GM12875 (cell line): ENCODE data around the gene GNG12.

Source experiments
- H3K4me3 ChIP-seq: one replicate; pipeline ENCODE4 v1.5.1; 2011; ENCODE audit warnings: low read depth, low read length, control low read depth
- TF ChIP-seq, protein P1 (sequence below): IDR thresholded peaks from 2 replicates; pipeline ENCODE4 v1.5.1; 2011; ENCODE audit warnings: low read depth, mild to moderate bottlenecking, control low read depth, inconsistent platforms, low read length, moderate library complexity, borderline replicate concordance; ENCODE audit not compliant: insufficient read depth

The GNG12 gene

DNA sequence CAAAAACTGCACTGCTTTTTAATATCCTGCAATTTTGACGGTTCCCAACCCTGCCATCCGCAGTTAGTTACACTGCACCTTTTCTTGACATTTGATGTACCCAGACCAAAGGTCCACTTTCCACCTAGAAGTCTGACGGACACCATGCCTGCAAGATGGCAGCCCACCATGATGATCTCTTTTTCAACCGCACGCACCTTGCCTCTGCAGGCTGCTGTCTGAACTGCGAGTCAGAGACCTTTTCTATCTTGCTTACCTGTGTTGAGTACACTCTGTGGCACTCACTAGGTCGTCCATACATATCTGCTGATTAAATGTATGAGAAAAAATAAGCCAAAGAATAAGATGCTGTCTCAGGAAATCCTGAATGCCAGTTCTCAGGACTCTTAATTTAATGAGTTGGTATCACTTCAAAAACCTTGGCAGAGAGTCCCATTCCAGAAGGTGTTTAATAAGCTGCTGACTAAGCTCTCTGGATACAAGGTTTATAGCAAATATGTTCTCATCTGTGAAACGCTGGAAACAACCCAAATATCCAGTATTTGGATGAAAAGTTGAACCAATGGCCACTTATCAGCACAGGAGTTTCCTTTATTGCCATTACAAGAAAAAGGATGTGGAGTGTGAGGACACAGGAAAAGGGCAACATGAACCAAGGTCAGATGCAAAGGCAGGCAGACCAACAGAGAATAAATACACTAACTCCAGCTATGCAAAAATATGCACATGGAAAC lies 37.9 kb downstream of the GNG12 start:
- H3K4me3 ChIP-seq = no peak overlapping the region
- TF ChIP-seq, protein P1, sequence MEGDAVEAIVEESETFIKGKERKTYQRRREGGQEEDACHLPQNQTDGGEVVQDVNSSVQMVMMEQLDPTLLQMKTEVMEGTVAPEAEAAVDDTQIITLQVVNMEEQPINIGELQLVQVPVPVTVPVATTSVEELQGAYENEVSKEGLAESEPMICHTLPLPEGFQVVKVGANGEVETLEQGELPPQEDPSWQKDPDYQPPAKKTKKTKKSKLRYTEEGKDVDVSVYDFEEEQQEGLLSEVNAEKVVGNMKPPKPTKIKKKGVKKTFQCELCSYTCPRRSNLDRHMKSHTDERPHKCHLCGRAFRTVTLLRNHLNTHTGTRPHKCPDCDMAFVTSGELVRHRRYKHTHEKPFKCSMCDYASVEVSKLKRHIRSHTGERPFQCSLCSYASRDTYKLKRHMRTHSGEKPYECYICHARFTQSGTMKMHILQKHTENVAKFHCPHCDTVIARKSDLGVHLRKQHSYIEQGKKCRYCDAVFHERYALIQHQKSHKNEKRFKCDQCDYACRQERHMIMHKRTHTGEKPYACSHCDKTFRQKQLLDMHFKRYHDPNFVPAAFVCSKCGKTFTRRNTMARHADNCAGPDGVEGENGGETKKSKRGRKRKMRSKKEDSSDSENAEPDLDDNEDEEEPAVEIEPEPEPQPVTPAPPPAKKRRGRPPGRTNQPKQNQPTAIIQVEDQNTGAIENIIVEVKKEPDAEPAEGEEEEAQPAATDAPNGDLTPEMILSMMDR = no peak

DNA sequence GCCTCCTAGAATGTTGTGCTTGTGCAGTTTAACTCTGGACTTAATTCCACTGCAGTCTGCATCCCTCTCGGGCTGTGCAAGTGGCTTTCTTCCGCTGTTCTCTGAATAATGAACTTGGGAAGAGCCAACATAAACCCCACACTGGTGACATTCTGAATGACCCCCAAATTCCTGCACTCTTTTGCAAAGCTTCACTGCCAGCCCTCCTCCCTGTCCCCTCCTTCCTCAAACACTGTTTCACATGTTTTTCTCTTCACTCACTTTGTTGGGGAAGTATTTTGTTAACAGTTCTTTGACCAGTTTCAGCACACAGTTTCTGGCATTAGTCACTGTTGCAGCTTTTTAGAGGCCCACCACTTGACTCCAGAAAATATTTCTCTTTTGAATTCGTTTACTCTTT lies 39.7 kb downstream of the GNG12 start:
- H3K4me3 ChIP-seq = no peak overlapping the region
- TF ChIP-seq, protein P1 = no peak

DNA sequence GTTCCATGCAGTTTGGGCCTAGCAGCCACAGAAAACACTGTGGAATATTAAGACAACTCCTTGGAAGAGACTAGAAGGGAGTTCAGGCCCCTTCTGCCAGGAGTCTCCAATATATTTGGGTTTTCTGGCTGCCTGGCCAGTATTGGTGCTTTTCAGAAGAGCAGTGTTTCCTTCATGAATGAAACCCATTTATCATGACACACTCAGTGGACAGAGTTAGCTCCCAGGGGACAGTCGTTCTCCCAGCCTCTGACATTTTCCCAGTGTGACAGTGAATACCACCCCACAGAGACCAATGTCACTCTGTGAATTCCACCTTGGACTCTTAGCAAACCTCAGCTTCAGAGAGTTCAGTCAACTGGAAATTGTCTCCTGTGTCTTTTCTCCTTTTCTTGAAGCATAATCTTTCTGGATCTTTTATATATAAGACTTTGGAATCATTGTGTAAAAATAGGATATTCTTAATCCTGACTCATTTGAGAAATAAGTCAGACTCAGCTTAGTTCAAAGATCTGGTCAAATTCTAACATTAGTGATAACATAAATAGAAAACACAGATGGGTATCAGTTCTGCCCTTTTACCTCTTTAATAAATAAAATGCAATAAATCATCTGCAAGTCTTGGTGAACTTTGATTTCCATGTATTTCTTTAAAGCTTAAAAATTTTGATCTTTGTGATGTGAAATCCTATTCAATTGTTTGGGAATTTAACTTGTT lies 40.4 kb downstream of the GNG12 start:
- TF ChIP-seq, protein P1 = no peak
- no peak overlapping the region for H3K4me3 ChIP-seq

DNA sequence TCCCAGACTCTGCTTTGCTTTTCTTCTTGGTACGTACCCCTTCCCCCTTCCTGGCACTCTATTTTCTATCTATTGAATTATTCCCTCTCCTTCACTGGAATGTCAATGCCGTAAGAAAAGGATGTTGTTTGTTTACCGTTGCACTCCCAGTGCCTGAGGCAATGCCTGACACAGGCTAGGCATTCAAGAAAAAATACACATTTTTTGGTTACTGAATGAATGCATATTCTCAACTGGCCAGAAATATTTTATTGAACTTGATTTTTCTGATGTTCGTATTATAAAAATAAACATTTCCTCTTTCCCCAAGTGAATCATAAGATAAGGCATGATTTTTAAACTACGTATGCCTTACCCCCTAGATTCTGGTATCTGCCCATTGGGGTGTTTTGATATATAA lies 41.2 kb downstream of the GNG12 start:
- H3K4me3 ChIP-seq = no peak overlapping the region
- TF ChIP-seq, protein P1 = no peak

DNA sequence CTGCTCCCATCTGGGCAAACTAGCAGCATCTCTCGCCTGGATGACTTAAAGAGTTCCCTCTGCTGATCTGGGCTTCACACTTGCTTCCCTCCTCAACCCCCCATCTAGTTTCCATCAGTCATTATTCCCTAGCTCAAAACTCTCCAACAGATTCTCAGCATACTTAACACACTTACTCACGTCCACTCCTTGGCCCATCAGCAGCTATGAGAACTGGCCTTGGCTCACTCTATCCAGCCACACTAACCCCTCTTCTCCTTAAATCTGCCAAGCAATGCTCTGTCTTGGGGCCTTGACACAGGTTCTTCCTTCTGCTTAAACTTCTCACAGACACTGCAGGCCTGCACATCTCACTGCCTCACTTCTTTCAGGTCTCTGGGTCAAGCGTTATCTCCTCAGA lies 41.6 kb downstream of the GNG12 start:
- TF ChIP-seq, protein P1 = no peak
- no peak overlapping the region for H3K4me3 ChIP-seq

DNA sequence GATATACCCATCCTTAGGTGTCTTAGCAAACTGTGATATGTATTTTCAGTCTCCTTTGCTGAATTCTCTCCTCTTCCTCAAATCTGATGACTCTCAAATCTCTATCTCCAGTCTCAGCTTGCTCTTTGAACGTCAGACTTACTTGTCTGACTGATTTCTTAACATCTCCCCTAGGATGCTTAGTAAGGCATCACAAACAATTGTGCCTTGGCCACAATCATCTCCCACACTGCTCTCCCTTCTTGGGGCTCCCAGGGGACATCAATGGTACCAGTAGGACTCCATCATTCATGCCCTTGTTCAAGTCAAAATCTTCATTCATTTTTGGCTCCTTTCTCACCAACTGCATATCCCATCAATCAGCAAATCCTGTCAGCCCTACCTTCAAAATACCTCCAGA lies 42.0 kb downstream of the GNG12 start:
- TF ChIP-seq, protein P1 = no peak
- no peak overlapping the region for H3K4me3 ChIP-seq

DNA sequence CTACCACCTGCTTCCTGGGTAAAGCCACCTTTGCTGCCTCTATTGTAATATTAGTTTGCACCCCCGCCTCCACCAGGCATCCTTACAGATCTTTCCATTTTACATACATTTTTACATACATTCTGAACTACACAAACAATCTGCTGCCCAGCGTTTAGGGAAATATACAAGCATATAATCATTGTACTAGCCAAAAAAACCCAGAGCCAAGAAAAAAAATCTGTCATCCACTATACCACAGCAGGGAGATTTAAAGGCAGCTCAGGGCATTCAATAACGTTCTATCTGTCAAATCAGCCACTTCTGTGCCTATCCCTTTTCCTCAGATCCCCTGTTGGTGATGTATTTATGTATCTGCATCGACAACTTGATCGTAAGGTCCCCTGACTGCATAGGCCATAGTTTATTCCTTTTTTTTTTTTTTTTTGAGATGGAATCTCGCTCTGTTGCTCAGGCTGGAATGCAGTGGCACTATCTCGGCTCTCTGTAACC lies 43.0 kb downstream of the GNG12 start:
- TF ChIP-seq, protein P1 = no peak
- H3K4me3 ChIP-seq = no peak overlapping the region
